Upper lobe of left lung (tissue), 4 donors: Measurements from ENCODE around the gene SPOCK3.

Experiments used
- CTCF ChIP-seq, 6 experiments: fragments of 450-650 bp in 4 of 6; fragments of 200-600 bp in 2 of 6; sonication (generic) in 2 of 6; IDR thresholded peaks; one replicate each; pipeline ENCODE4 v1.5.1; 2016 to 2019; ENCODE audit warnings: antibody characterized with exemption in 6 of 6
- EP300 ChIP-seq, 4 donors: sonication (generic); formaldehyde crosslinking; IDR thresholded peaks; one replicate each; pipeline ENCODE4 v1.5.1; 2017; ENCODE audit warnings: antibody characterized with exemption in 4 of 4, control low read depth in 2 of 4
- POLR2A ChIP-seq, 4 donors: fragments of 450-650 bp; IDR thresholded peaks; one replicate each; pipeline ENCODE4 v1.5.1; 2016 to 2017; ENCODE audit warnings: antibody characterized with exemption in 4 of 4, mild to moderate bottlenecking in 2 of 4

- TF ChIP-seq POLR2A (IDR thresholded peaks at IDR 0.05) (no peak), CTCF (IDR thresholded peaks at IDR 0.05) (no peak), EP300 (IDR thresholded peaks at IDR 0.05) (no peak)
Measured at GRCh38 chr4:167109859-167110258, 124.4 kb downstream of the SPOCK3 start.
